Astrocyte (in vitro differentiated cells and primary cell): Measurements from ENCODE around the gene DRGX. TPM values are rescaled to one million over a fixed set of nuclear protein-coding genes. Genes with fewer than 3 reads are reported as not detected.

Experiments used
- DNase-seq: peaks from one replicate; pipeline ENCODE4 v3.0.0-alpha.2; 2010; ENCODE audit warnings: low read depth
- FAIRE-seq: peaks from 2 replicates; lab custom pipeline; 2011; peaks lifted over from hg19 to GRCh38; lab: Jason Lieb, UNC
- H2AFZ ChIP-seq: 2 replicates; pipeline ENCODE4 v1.6.0; 2012; ENCODE audit warnings: low read depth, low read length, inconsistent platforms
- H3K27ac ChIP-seq: 2 replicates; pipeline ENCODE4 v1.5.1; 2011; ENCODE audit warnings: low read depth, low read length, inconsistent platforms
- H3K27me3 ChIP-seq: 2 replicates; pipeline ENCODE4 v1.6.0; 2011; ENCODE audit warnings: low read length, inconsistent platforms; ENCODE audit not compliant: insufficient read depth
- H3K36me3 ChIP-seq: 2 replicates; pipeline ENCODE4 v1.5.1; 2011; ENCODE audit warnings: low read length, inconsistent platforms; ENCODE audit not compliant: insufficient read depth
- H3K4me1 ChIP-seq: 2 replicates; pipeline ENCODE4 v1.5.1; 2011; ENCODE audit warnings: low read length, inconsistent platforms; ENCODE audit not compliant: insufficient read depth
- H3K4me2 ChIP-seq: 2 replicates; pipeline ENCODE4 v1.6.0; 2012; ENCODE audit warnings: low read length, inconsistent platforms
- H3K4me3 ChIP-seq: 2 replicates; pipeline ENCODE4 v1.5.1; 2011; ENCODE audit warnings: low read depth, mild to moderate bottlenecking, low read length, inconsistent platforms; ENCODE audit not compliant: insufficient read depth
- H3K79me2 ChIP-seq: 2 replicates; pipeline ENCODE4 v1.6.0; 2012; ENCODE audit warnings: mild to moderate bottlenecking, low read length, inconsistent platforms; ENCODE audit not compliant: insufficient read depth
- H3K9ac ChIP-seq: 2 replicates; pipeline ENCODE4 v1.6.0; 2012; ENCODE audit warnings: mild to moderate bottlenecking, low read length, inconsistent platforms
- H3K9me3 ChIP-seq: 2 replicates; pipeline ENCODE4 v1.5.1; 2012; ENCODE audit warnings: low read depth, mild to moderate bottlenecking, low read length, inconsistent platforms; ENCODE audit not compliant: insufficient read depth
- H4K20me1 ChIP-seq: 2 replicates; pipeline ENCODE4 v1.6.0; 2012; ENCODE audit warnings: low read length, inconsistent platforms; ENCODE audit not compliant: insufficient read depth
- H3K27ac Mint-ChIP-seq: one replicate; pipeline ENCODE4 v1.8.0; 2021; ENCODE audit warnings: mild to moderate bottlenecking, mixed read lengths; ENCODE audit not compliant: unreplicated experiment
- H3K27me3 Mint-ChIP-seq: one replicate; pipeline ENCODE4 v1.8.0; 2021; ENCODE audit warnings: low read depth, mixed read lengths; ENCODE audit not compliant: unreplicated experiment
- H3K36me3 Mint-ChIP-seq: one replicate; pipeline ENCODE4 v1.8.0; 2021; ENCODE audit warnings: low read depth, mixed read lengths; ENCODE audit not compliant: unreplicated experiment
- H3K4me1 Mint-ChIP-seq: one replicate; pipeline ENCODE4 v1.8.0; 2021; ENCODE audit warnings: low read depth, mixed read lengths; ENCODE audit not compliant: unreplicated experiment
- H3K4me3 Mint-ChIP-seq: one replicate; pipeline ENCODE4 v1.8.0; 2021; ENCODE audit warnings: mild to moderate bottlenecking, moderate library complexity, mixed read lengths; ENCODE audit not compliant: unreplicated experiment
- H3K9me3 Mint-ChIP-seq: one replicate; pipeline ENCODE4 v1.8.0; 2021; ENCODE audit warnings: mild to moderate bottlenecking, mixed read lengths; ENCODE audit not compliant: unreplicated experiment
- CTCF ChIP-seq: IDR thresholded peaks from 2 replicates; pipeline ENCODE4 v1.5.1; 2011; ENCODE audit warnings: low read depth, mild to moderate bottlenecking, inconsistent platforms, low read length, moderate library complexity; ENCODE audit not compliant: insufficient read depth
- EZH2 ChIP-seq: IDR thresholded peaks from 2 replicates; pipeline ENCODE4 v1.6.1; 2012; ENCODE audit warnings: mild to moderate bottlenecking, low read length, inconsistent platforms; ENCODE audit not compliant: insufficient read depth
- total RNA-seq: library from RNA; stranded (reverse); gene quantifications from 2 replicates; pipeline ENCODE4 v1.2.1, GENCODE V29; 2021

DRGX gene
- total RNA-seq, 1 donor from 2014 or later = not detected

GRCh38 chr10:49407151-49407550 lies 11.3 kb upstream of the DRGX start:
- H3K4me3 ChIP-seq = no peak overlapping the region
- no peak for FAIRE-seq
- H3K9me3 ChIP-seq = no peaks in the 10 kb centered on the region
- H3K4me2 ChIP-seq = no peak overlapping the region
- no peak overlapping the region for H3K27ac Mint-ChIP-seq
- H2AFZ ChIP-seq = no peak overlapping the region
- H3K27ac ChIP-seq = no peak overlapping the region
- H3K4me3 Mint-ChIP-seq = no peak overlapping the region
- no peak overlapping the region for H3K9ac ChIP-seq
- H3K27me3 ChIP-seq = peaks cover 16% of the 10 kb centered on the region
- no peaks in the 10 kb centered on the region for H3K36me3 Mint-ChIP-seq
- H3K79me2 ChIP-seq = no peaks in the 10 kb centered on the region
- H3K4me1 ChIP-seq = no peaks in the 10 kb centered on the region
- no peak for TF ChIP-seq CTCF
- no peak for TF ChIP-seq EZH2
- H3K27me3 Mint-ChIP-seq = peaks cover 69% of the 10 kb centered on the region
- no peaks in the 10 kb centered on the region for H4K20me1 ChIP-seq
- no peaks in the 10 kb centered on the region for H3K36me3 ChIP-seq
- no peaks in the 10 kb centered on the region for H3K9me3 Mint-ChIP-seq
- no peak for DNase-seq
- no peaks in the 10 kb centered on the region for H3K4me1 Mint-ChIP-seq

GRCh38 chr10:49404321-49404878 lies 8.5 kb upstream of the DRGX start:
- no peak overlapping the region for H3K4me3 Mint-ChIP-seq

More at GRCh38 chr10:49404321-49404878, 8.5 kb upstream of the DRGX start:
- no peak for TF ChIP-seq CTCF
- Mint-ChIP-seq H3K27me3 (peaks cover 74% of the 10 kb centered on the region), H3K27ac (no peak overlapping the region), H3K36me3 (no peaks in the 10 kb centered on the region), H3K4me1 (no peaks in the 10 kb centered on the region), H3K9me3 (no peaks in the 10 kb centered on the region)
- Histone ChIP-seq H4K20me1 (no peaks in the 10 kb centered on the region), H3K4me3 (no peak overlapping the region), H3K27ac (no peak overlapping the region), H3K4me2 (no peak overlapping the region), H3K79me2 (no peaks in the 10 kb centered on the region), H3K36me3 (no peaks in the 10 kb centered on the region), H3K9ac (no peak overlapping the region), H3K27me3 (peaks cover 32% of the 10 kb centered on the region), H3K9me3 (no peaks in the 10 kb centered on the region), H2AFZ (no peak overlapping the region), H3K4me1 (no peaks in the 10 kb centered on the region)
- FAIRE-seq (no peak), DNase-seq (no peak)
